Measurements from ENCODE around the gene TAAR9. TPM values are rescaled to one million over a fixed set of nuclear protein-coding genes. Genes with fewer than 3 reads are reported as not detected.

TAAR9 gene
- total and polyA plus RNA-seq, 2 experiments from 2014 or later, result not detected

DNA sequence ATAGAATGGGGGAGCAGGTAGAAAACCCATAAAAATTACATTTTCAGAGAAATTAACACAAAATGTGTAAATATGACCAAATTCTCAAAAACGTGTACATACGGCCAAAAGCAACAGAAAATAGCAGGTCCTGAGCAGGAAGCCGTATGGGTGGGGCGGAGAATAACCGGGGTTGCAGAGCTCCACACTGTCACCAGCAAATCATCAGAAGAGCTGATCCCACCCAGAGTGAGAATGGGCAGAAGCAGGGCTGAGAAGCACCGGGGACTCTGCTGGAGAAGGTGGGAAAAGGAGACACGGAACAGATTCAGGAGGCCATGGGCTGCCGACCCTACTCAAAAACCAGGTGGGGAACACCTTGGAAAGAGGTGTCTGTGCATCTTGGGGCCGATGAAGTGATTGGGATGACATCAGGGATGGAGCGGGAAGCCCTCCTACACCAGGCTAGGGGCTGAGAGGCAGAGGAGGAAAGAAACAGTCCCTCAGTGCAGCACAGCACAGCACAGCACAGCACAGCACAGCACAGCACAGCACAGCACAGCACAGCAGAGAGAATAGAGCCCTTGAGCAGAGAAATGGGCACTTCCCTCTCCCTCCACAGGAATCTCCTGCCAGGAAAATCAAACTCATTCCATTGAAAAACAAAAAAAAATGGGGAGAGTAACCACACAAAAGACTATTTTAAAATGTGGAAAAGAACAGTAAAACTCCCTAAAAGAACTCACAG is 47.4 kb upstream of the TAAR9 start (continued):
- TF ChIP-seq, protein P1, sequence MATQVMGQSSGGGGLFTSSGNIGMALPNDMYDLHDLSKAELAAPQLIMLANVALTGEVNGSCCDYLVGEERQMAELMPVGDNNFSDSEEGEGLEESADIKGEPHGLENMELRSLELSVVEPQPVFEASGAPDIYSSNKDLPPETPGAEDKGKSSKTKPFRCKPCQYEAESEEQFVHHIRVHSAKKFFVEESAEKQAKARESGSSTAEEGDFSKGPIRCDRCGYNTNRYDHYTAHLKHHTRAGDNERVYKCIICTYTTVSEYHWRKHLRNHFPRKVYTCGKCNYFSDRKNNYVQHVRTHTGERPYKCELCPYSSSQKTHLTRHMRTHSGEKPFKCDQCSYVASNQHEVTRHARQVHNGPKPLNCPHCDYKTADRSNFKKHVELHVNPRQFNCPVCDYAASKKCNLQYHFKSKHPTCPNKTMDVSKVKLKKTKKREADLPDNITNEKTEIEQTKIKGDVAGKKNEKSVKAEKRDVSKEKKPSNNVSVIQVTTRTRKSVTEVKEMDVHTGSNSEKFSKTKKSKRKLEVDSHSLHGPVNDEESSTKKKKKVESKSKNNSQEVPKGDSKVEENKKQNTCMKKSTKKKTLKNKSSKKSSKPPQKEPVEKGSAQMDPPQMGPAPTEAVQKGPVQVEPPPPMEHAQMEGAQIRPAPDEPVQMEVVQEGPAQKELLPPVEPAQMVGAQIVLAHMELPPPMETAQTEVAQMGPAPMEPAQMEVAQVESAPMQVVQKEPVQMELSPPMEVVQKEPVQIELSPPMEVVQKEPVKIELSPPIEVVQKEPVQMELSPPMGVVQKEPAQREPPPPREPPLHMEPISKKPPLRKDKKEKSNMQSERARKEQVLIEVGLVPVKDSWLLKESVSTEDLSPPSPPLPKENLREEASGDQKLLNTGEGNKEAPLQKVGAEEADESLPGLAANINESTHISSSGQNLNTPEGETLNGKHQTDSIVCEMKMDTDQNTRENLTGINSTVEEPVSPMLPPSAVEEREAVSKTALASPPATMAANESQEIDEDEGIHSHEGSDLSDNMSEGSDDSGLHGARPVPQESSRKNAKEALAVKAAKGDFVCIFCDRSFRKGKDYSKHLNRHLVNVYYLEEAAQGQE (IDR thresholded peaks at IDR 0.05; ENCODE audit: unreplicated experiment), result no peak
- no peak for TF ChIP-seq EZH2phosphoT487 (IDR thresholded peaks at IDR 0.05; ENCODE audit: unreplicated experiment)
- TF ChIP-seq, protein P2, sequence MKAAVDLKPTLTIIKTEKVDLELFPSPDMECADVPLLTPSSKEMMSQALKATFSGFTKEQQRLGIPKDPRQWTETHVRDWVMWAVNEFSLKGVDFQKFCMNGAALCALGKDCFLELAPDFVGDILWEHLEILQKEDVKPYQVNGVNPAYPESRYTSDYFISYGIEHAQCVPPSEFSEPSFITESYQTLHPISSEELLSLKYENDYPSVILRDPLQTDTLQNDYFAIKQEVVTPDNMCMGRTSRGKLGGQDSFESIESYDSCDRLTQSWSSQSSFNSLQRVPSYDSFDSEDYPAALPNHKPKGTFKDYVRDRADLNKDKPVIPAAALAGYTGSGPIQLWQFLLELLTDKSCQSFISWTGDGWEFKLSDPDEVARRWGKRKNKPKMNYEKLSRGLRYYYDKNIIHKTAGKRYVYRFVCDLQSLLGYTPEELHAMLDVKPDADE (IDR thresholded peaks at IDR 0.05), result no peak
- no peak for TF ChIP-seq POLR2AphosphoS5 (IDR thresholded peaks at IDR 0.05; ENCODE audit: low read depth)

DNA sequence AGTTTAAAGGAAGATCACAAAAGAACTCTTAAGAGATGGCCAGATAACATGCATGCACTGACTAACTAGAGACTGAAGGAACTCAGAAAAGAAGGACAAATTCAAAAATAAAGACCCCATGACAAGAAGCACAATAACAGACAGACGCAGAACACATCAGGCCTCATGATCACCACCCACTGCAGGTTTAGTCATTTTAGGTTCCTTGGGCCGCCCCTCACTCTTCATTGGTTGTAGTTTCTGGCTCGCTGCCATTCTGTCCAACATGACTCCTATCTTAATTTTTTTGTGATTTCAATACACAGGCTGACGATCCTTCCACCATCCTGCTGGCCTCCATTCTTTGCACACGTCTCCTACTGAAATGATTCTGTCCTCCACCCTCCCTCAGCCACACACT is 46.8 kb upstream of the TAAR9 start:
- Mint-ChIP-seq H3K27me3 (ENCODE audit: insufficient read depth, low read depth, poor library complexity) (no peaks in the 10 kb centered on the region), H3K36me3 (ENCODE audit: low read depth) (peaks cover 11% of the 10 kb centered on the region; the same call in 2 of the 3 replicates), H3K4me1 (no peaks in the 10 kb centered on the region), H3K27ac (no peak overlapping the region), H3K4me3 (no peak overlapping the region), H3K9me3 (no peaks in the 10 kb centered on the region)
- 0 out of 2 replicates have a peak, but pooled peaks cover 8% of the 10 kb centered on the region for H4K20me1 ChIP-seq (replicated peaks; ENCODE audit: insufficient read depth)
- H2AFZ ChIP-seq, result no peak overlapping the region
- no peaks in the 10 kb centered on the region for H3F3A ChIP-seq (replicated peaks; ENCODE audit: low read depth)
- H3K4me2 ChIP-seq, result no peak overlapping the region
- ATAC-seq (no peak), DNase-seq (ENCODE audit: low spot score) (no peak)
- no peaks in the 10 kb centered on the region; the same call in 1 of the 2 replicates for H3K36me3 ChIP-seq (ENCODE audit: insufficient read depth)
- no peaks in the 10 kb centered on the region for H3K9me2 ChIP-seq (ENCODE audit: insufficient read depth)
- no peaks in the 10 kb centered on the region for H3K27me3 ChIP-seq (ENCODE audit: insufficient read depth)
- H3K27ac ChIP-seq (ENCODE audit: low read depth), result no peak overlapping the region
- no peak overlapping the region for H3K4me3 ChIP-seq
- H3K79me2 ChIP-seq (replicated peaks; ENCODE audit: insufficient read depth), result peaks cover 34% of the 10 kb centered on the region
- peaks cover 19% of the 10 kb centered on the region for H3K4me1 ChIP-seq (ENCODE audit: insufficient read depth)
- no peak for TF ChIP-seq CREB1 (CRISPR knock-in tag; IDR thresholded peaks at IDR 0.05; ENCODE audit: low read depth)
- no peak for TF ChIP-seq EZH2 (IDR thresholded peaks at IDR 0.05; ENCODE audit: low read depth, unreplicated experiment)
- no peak for TF ChIP-seq ZNF114 (CRISPR knock-in tag; IDR thresholded peaks at IDR 0.05)
- no peak for TF ChIP-seq EZH2phosphoT487 (IDR thresholded peaks at IDR 0.05; ENCODE audit: unreplicated experiment)
- TF ChIP-seq STAT1 (IDR thresholded peaks at IDR 0.05; ENCODE audit: unreplicated experiment), result no peak
- TF ChIP-seq, protein P1 (IDR thresholded peaks at IDR 0.05; ENCODE audit: unreplicated experiment), result no peak
- no peak for TF ChIP-seq JUNB (IDR thresholded peaks at IDR 0.05; ENCODE audit: unreplicated experiment)
- TF ChIP-seq NANOG (IDR thresholded peaks at IDR 0.05; ENCODE audit: borderline replicate concordance), result no peak

Data from GM23338 (cell line).